Endometrium (tissue), 2 donors: ENCODE data around the gene TYRP1.

ENCODE experiments used
- FAIRE-seq: peaks from 2 replicates; lab custom pipeline; 2012; peaks lifted over from hg19 to GRCh38; lab: Jason Lieb, UNC
- donor health status: control.
- donor health status: control.

TYRP1 gene

GRCh38 chr9:12737871-12738270, 44.7 kb downstream of the TYRP1 start:
- no peak for FAIRE-seq

GRCh38 chr9:12739014-12739652, 45.9 kb downstream of the TYRP1 start:
- no peak for FAIRE-seq

GRCh38 chr9:12740845-12741244, 47.7 kb downstream of the TYRP1 start:
- FAIRE-seq: no peak

GRCh38 chr9:12748016-12748415, 54.8 kb downstream of the TYRP1 start:
- FAIRE-seq: no peak

GRCh38 chr9:12748954-12749353, 55.8 kb downstream of the TYRP1 start:
- no peak for FAIRE-seq

GRCh38 chr9:12753931-12754330, 60.7 kb downstream of the TYRP1 start:
- FAIRE-seq: no peak

- no peak for FAIRE-seq
Observed at GRCh38 chr9:12759761-12760160, 66.6 kb downstream of the TYRP1 start.
